Sigmoid colon (tissue), 7 donors: ENCODE data around the gene ACAN. TPM values are rescaled to one million over a fixed set of nuclear protein-coding genes. Genes with fewer than 3 reads are reported as not detected.

ENCODE experiments used
- DNase-seq: peaks from one replicate; pipeline ENCODE4 v3.0.0-alpha.2; 2019
- H3K27ac ChIP-seq, 4 donors: fragments of 200-600 bp; sonication (generic); one replicate each; pipeline ENCODE4 v1.5.1; 2016 to 2019; ENCODE audit warnings: mild to moderate bottlenecking in 1 of 4
- H3K27me3 ChIP-seq, 3 donors: fragments of 200-600 bp; sonication (generic); one replicate each; pipeline ENCODE4 v1.5.1; 2019; ENCODE audit warnings: mild to moderate bottlenecking in 1 of 3
- H3K36me3 ChIP-seq, 4 donors: fragments of 200-600 bp; sonication (generic); one replicate each; pipeline ENCODE4 v1.5.1; 2016 to 2019
- H3K4me1 ChIP-seq, 4 donors: fragments of 200-600 bp; sonication (generic); one replicate each; pipeline ENCODE4 v1.5.1; 2017 to 2019
- H3K4me3 ChIP-seq, 4 donors: fragments of 200-600 bp; sonication (generic); one replicate each; pipeline ENCODE4 v1.5.1; 2017 to 2019; ENCODE audit warnings: mild to moderate bottlenecking in 2 of 4, moderate library complexity in 1 of 4
- H3K9me3 ChIP-seq, 4 donors: fragments of 200-600 bp in 3 of 4; sonication (generic) in 3 of 4; one replicate each; pipeline versions ENCODE4 v1.5.1 to v1.6.1; 2013 to 2019
- CTCF ChIP-seq, 4 experiments: fragments of 450-650 bp in 3 of 4; fragments of 200-600 bp in 1 of 4; IDR thresholded peaks; one replicate each; pipeline ENCODE4 v1.5.1; 2016 to 2019; ENCODE audit warnings: antibody characterized with exemption in 4 of 4, mild to moderate bottlenecking in 3 of 4, moderate library complexity in 2 of 4
- EP300 ChIP-seq, 4 donors: sonication (generic); formaldehyde crosslinking; IDR thresholded peaks; one replicate each; pipeline ENCODE4 v1.6.1; 2017; ENCODE audit warnings: antibody characterized with exemption in 4 of 4
- POLR2A ChIP-seq, 2 donors: fragments of 450-650 bp; IDR thresholded peaks; one replicate each; pipeline ENCODE4 v1.6.1; 2016; ENCODE audit warnings: antibody characterized with exemption in 2 of 2, mild to moderate bottlenecking in 2 of 2, moderate library complexity in 2 of 2
- POLR2AphosphoS5 ChIP-seq, 4 donors: sonication (generic); formaldehyde crosslinking; IDR thresholded peaks; one replicate each; pipeline ENCODE4 v1.6.1; 2017; ENCODE audit warnings: antibody characterized with exemption in 4 of 4
- WGBS, 2 donors: extraction: QIAGEN DNeasy Blood & Tissue Kit; methylation state at CpG; one replicate each; pipeline ENCODE4 v1.1.7; 2013; 5-methylcytosine and 5-hydroxymethylcytosine counted together
- intact Hi-C: fragments of 100-400 bp; cut with DNase I; formaldehyde crosslinking; loops from one replicate; pipeline ENCODE4 v1.15.1; 2023
- polyA plus RNA-seq, 3 donors: library from polyadenylated mRNA; stranded (reverse); fragments of 200-250 nt; gene quantifications; one replicate each; pipeline ENCODE4 v1.2.3, GENCODE V29; 2013
- total RNA-seq, 4 donors: library from RNA; depleted of rRNA; stranded (reverse); fragments of >200 nt; gene quantifications; one replicate each; pipeline ENCODE4 v1.1.0, GENCODE V29; 2016
- donor health status: healthy with polysubstance abuse.
- donor health status: Bipolar disorder and iron deficiency.
- donor health status: healthy.

ACAN gene
- total and polyA plus RNA-seq, 7 donors, result 0.17 to 0.36 TPM; not detected in 5

GRCh38 chr15:88906551-88906950 lies 103.3 kb downstream of the ACAN start:
- peak; percentile 52 for DNase-seq
- Histone ChIP-seq H3K4me3 (no peak overlapping the region), H3K27ac (no peak overlapping the region), H3K9me3 (no peaks in the 10 kb centered on the region), H3K36me3 (peaks cover 0 to 40% (median 0%) of the 10 kb centered on the region in 4 donors), H3K4me1 (peaks cover 0 to 15% (median 8%) of the 10 kb centered on the region in 4 donors), H3K27me3 (no peaks in the 10 kb centered on the region)
- TF ChIP-seq CTCF (IDR thresholded peaks at IDR 0.05), result no peak
- TF ChIP-seq EP300 (IDR thresholded peaks at IDR 0.05), result no peak
- TF ChIP-seq POLR2A (IDR thresholded peaks at IDR 0.05), result no peak
- no peak for TF ChIP-seq POLR2AphosphoS5 (IDR thresholded peaks at IDR 0.05)
- intact Hi-C loops, result no loop called here
- WGBS, 2 donors, result 95 to 96% methylated on average over 7 of the region's 7 CpGs

- H3K27me3 ChIP-seq, result no peaks in the 10 kb centered on the region
- no peak overlapping the region for H3K4me3 ChIP-seq
- no peaks in the 10 kb centered on the region for H3K9me3 ChIP-seq
- peaks cover 0 to 36% (median 0%) of the 10 kb centered on the region in 4 donors for H3K36me3 ChIP-seq
- intact Hi-C loops, result no loop called here
- peak; percentile 61 for DNase-seq
- H3K27ac ChIP-seq, result no peak overlapping the region
- TF ChIP-seq POLR2AphosphoS5 (IDR thresholded peaks at IDR 0.05) (no peak), POLR2A (IDR thresholded peaks at IDR 0.05) (no peak), CTCF (IDR thresholded peaks at IDR 0.05) (no peak), EP300 (IDR thresholded peaks at IDR 0.05) (no peak)
- H3K4me1 ChIP-seq, result peaks cover 0 to 15% (median 12%) of the 10 kb centered on the region in 4 donors
- 88 to 89% methylated on average over 14 of the region's 14 CpGs for WGBS, 2 donors
Observed at GRCh38 chr15:88907111-88907510, 103.9 kb downstream of the ACAN start.

GRCh38 chr15:88908123-88908522 lies 104.9 kb downstream of the ACAN start:
- Histone ChIP-seq H3K27ac (no peak overlapping the region), H3K9me3 (no peaks in the 10 kb centered on the region), H3K4me3 (no peak overlapping the region), H3K36me3 (peaks cover 0 to 26% (median 0%) of the 10 kb centered on the region in 4 donors), H3K4me1 (peaks cover 0 to 21% (median 19%) of the 10 kb centered on the region in 4 donors), H3K27me3 (no peaks in the 10 kb centered on the region)
- TF ChIP-seq EP300 (IDR thresholded peaks at IDR 0.05), result no peak
- peak; percentile 50 for DNase-seq
- intact Hi-C loops, result no loop called here
- 90 to 91% methylated on average over 12 of the region's 12 CpGs for WGBS, 2 donors

- H3K4me1 ChIP-seq, result peaks cover 0 to 27% (median 21%) of the 10 kb centered on the region in 4 donors
Observed at GRCh38 chr15:88908697-88909621, 105.7 kb downstream of the ACAN start.

More at GRCh38 chr15:88908697-88909621, 105.7 kb downstream of the ACAN start:
- intact Hi-C loops, result no loop called here
- Histone ChIP-seq H3K36me3 (peaks cover 0 to 22% (median 0%) of the 10 kb centered on the region in 4 donors), H3K27me3 (no peaks in the 10 kb centered on the region), H3K4me3 (no peak overlapping the region), H3K27ac (peak overlapping the region in 1 of 4 donors; percentile 15), H3K9me3 (no peaks in the 10 kb centered on the region)
- no peak for TF ChIP-seq CTCF (IDR thresholded peaks at IDR 0.05)
- TF ChIP-seq POLR2AphosphoS5 (IDR thresholded peaks at IDR 0.05), result no peak
- TF ChIP-seq POLR2A (IDR thresholded peaks at IDR 0.05), result no peak
- TF ChIP-seq EP300 (IDR thresholded peaks at IDR 0.05), result no peak
- WGBS, 2 donors, result 87 to 89% methylated on average over 16 of the region's 16 CpGs
- peak; percentile 61 for DNase-seq
